ENCODE results near the gene ALK.

The ALK gene

GRCh38 chr2:29776406-29776805 is 145.0 kb downstream of the ALK start:
- no peaks in the 10 kb centered on the region; the same call in 1 of the 2 replicates for H3K4me1 ChIP-seq (ENCODE audit: low read length)
- H3K27me3 ChIP-seq (ENCODE audit: low read depth, low read length) = peaks cover 8% of the 10 kb centered on the region; the same call in 1 of the 2 replicates
- no peak overlapping the region for H2AFZ ChIP-seq (ENCODE audit: low read depth, low read length)
- H3K36me3 ChIP-seq (replicated peaks; ENCODE audit: low read depth, low read length) = no peaks in the 10 kb centered on the region
- H3K9ac ChIP-seq (ENCODE audit: low read length) = no peak overlapping the region
- no peaks in the 10 kb centered on the region for H3K9me3 ChIP-seq (ENCODE audit: insufficient read depth, low read length)
- no peak overlapping the region for H3K4me2 ChIP-seq (ENCODE audit: low read length)
- no peak overlapping the region for H3K4me3 ChIP-seq (ENCODE audit: low read length)
- H3K27ac ChIP-seq (ENCODE audit: low read length) = no peak overlapping the region
- no peaks in the 10 kb centered on the region for H3K79me2 ChIP-seq (ENCODE audit: low read length)
- no peaks in the 10 kb centered on the region for H4K20me1 ChIP-seq (ENCODE audit: insufficient read depth, low read length)
- TF ChIP-seq, protein P1, sequence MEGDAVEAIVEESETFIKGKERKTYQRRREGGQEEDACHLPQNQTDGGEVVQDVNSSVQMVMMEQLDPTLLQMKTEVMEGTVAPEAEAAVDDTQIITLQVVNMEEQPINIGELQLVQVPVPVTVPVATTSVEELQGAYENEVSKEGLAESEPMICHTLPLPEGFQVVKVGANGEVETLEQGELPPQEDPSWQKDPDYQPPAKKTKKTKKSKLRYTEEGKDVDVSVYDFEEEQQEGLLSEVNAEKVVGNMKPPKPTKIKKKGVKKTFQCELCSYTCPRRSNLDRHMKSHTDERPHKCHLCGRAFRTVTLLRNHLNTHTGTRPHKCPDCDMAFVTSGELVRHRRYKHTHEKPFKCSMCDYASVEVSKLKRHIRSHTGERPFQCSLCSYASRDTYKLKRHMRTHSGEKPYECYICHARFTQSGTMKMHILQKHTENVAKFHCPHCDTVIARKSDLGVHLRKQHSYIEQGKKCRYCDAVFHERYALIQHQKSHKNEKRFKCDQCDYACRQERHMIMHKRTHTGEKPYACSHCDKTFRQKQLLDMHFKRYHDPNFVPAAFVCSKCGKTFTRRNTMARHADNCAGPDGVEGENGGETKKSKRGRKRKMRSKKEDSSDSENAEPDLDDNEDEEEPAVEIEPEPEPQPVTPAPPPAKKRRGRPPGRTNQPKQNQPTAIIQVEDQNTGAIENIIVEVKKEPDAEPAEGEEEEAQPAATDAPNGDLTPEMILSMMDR (IDR thresholded peaks at IDR 0.05; ENCODE audit: low read depth, low read length) = no peak
- TF ChIP-seq EZH2phosphoT487 (IDR thresholded peaks at IDR 0.05; ENCODE audit: low read depth) = no peak

- Histone ChIP-seq H2AFZ (ENCODE audit: low read depth, low read length) (no peak overlapping the region), H3K9me3 (ENCODE audit: insufficient read depth, low read length) (no peaks in the 10 kb centered on the region), H3K36me3 (replicated peaks; ENCODE audit: low read depth, low read length) (no peaks in the 10 kb centered on the region), H3K27me3 (ENCODE audit: low read depth, low read length) (peaks cover 8% of the 10 kb centered on the region; the same call in 1 of the 2 replicates), H3K27ac (ENCODE audit: low read length) (no peak overlapping the region), H3K4me3 (ENCODE audit: low read length) (no peak overlapping the region), H4K20me1 (ENCODE audit: insufficient read depth, low read length) (no peaks in the 10 kb centered on the region), H3K4me1 (ENCODE audit: low read length) (no peaks in the 10 kb centered on the region; the same call in 1 of the 2 replicates), H3K4me2 (ENCODE audit: low read length) (no peak overlapping the region), H3K79me2 (ENCODE audit: low read length) (no peaks in the 10 kb centered on the region), H3K9ac (ENCODE audit: low read length) (no peak overlapping the region)
- no peak for TF ChIP-seq EZH2phosphoT487 (IDR thresholded peaks at IDR 0.05; ENCODE audit: low read depth)
- TF ChIP-seq, protein P1 (IDR thresholded peaks at IDR 0.05; ENCODE audit: low read depth, low read length) = no peak
Measured at GRCh38 chr2:29775937-29776336, 145.4 kb downstream of the ALK start.

DNA sequence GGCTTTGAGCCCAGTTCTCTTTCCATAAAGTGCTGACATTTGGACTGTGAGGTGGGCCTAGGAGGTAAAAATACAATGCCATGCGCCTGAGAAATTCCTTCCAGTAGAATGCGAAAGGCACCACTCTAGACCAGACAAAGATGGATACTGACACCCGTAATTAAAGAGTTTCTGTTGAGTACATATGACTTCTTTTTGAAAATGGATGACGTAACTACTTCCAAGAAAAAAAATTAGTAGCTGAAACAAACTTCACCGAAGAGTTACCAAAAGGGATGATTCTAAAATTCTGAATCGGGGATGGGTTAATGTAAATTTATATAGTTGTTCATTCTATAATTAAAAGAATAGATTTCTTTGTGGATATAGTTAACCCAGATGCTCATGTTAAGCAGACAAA is 146.8 kb downstream of the ALK start:
- Histone ChIP-seq H3K4me1 (ENCODE audit: low read length) (no peaks in the 10 kb centered on the region), H3K27me3 (ENCODE audit: low read depth, low read length) (peaks cover 8% of the 10 kb centered on the region; the same call in 1 of the 2 replicates), H3K79me2 (ENCODE audit: low read length) (no peaks in the 10 kb centered on the region), H4K20me1 (ENCODE audit: insufficient read depth, low read length) (no peaks in the 10 kb centered on the region), H3K27ac (ENCODE audit: low read length) (no peak overlapping the region), H3K9me3 (ENCODE audit: insufficient read depth, low read length) (no peaks in the 10 kb centered on the region), H3K4me2 (ENCODE audit: low read length) (no peak overlapping the region), H2AFZ (ENCODE audit: low read depth, low read length) (no peak overlapping the region), H3K36me3 (replicated peaks; ENCODE audit: low read depth, low read length) (no peaks in the 10 kb centered on the region), H3K9ac (ENCODE audit: low read length) (no peak overlapping the region), H3K4me3 (ENCODE audit: low read length) (no peak overlapping the region)
- TF ChIP-seq EZH2phosphoT487 (IDR thresholded peaks at IDR 0.05; ENCODE audit: low read depth) = no peak
- TF ChIP-seq, protein P1 (IDR thresholded peaks at IDR 0.05; ENCODE audit: low read depth, low read length) = no peak

DNA sequence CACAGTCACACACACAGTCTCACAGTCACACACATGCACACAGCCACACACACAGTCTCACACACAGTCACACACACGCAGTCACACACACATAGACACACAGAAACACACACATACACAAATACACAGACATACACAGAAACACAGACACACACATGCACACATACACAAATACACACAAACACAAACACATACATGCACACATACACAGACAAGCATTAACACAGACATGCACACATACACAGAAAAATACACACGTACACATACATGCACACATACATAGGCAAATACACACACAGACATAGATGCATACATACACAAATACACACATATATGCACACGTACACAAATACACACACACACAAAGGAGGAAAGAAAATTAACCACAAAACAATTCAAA is 150.5 kb downstream of the ALK start:
- Histone ChIP-seq H3K27me3 (ENCODE audit: low read depth, low read length) (peaks cover 7% of the 10 kb centered on the region; the same call in 1 of the 2 replicates), H3K4me1 (ENCODE audit: low read length) (no peaks in the 10 kb centered on the region), H3K9me3 (ENCODE audit: insufficient read depth, low read length) (no peaks in the 10 kb centered on the region), H2AFZ (ENCODE audit: low read depth, low read length) (no peak overlapping the region), H3K27ac (ENCODE audit: low read length) (no peak overlapping the region), H3K4me3 (ENCODE audit: low read length) (no peak overlapping the region), H4K20me1 (ENCODE audit: insufficient read depth, low read length) (no peaks in the 10 kb centered on the region), H3K9ac (ENCODE audit: low read length) (no peak overlapping the region), H3K79me2 (ENCODE audit: low read length) (no peaks in the 10 kb centered on the region), H3K36me3 (replicated peaks; ENCODE audit: low read depth, low read length) (no peaks in the 10 kb centered on the region), H3K4me2 (ENCODE audit: low read length) (no peak overlapping the region)
- TF ChIP-seq, protein P1 (IDR thresholded peaks at IDR 0.05; ENCODE audit: low read depth, low read length) = no peak
- no peak for TF ChIP-seq EZH2phosphoT487 (IDR thresholded peaks at IDR 0.05; ENCODE audit: low read depth)
